ENCODE data around the gene CLDN5.

The CLDN5 gene

GRCh38 chr22:19479355-19480172, 44.6 kb downstream of the CLDN5 start, which contains the start of gene CDC45 (continued):
- TF ChIP-seq KLF9 (tag by site-specific recombination; IDR thresholded peaks at IDR 0.05; ENCODE audit: low read depth): 0 out of 2 replicates have a peak, but pooled peaks have one; percentile 13
- no peak for TF ChIP-seq SALL2 (tag by site-specific recombination; IDR thresholded peaks at IDR 0.05; ENCODE audit: borderline replicate concordance)
- TF ChIP-seq KLF16 (tag by site-specific recombination; IDR thresholded peaks at IDR 0.05): peak; percentile 21
- no peak for TF ChIP-seq ZNF174 (tag by site-specific recombination; IDR thresholded peaks at IDR 0.05)
- peak; percentile 100 for TF ChIP-seq ZNF76 (tag by site-specific recombination; IDR thresholded peaks at IDR 0.05; ENCODE audit: borderline replicate concordance, low read depth)
- TF ChIP-seq ZNF18 (tag by site-specific recombination; IDR thresholded peaks at IDR 0.05): no peak
- 0 out of 2 replicates have a peak, but pooled peaks have one; percentile 38 for TF ChIP-seq ZNF239 (tag by site-specific recombination; IDR thresholded peaks at IDR 0.05)
- 0 out of 2 replicates have a peak, but pooled peaks have one; percentile 39 for TF ChIP-seq ZNF704 (tag by site-specific recombination; IDR thresholded peaks at IDR 0.05)
- TF ChIP-seq REST (tag by site-specific recombination; IDR thresholded peaks at IDR 0.05): no peak
- TF ChIP-seq YY2 (tag by site-specific recombination; IDR thresholded peaks at IDR 0.05): peak; percentile 93
- TF ChIP-seq KLF8 (tag by site-specific recombination; IDR thresholded peaks at IDR 0.05): peak; percentile 61; the same call in 1 of the 2 replicates
- TF ChIP-seq ZNF324 (tag by site-specific recombination; IDR thresholded peaks at IDR 0.05): peak; percentile 63; the same call in 1 of the 2 replicates
- no peak for TF ChIP-seq ZNF529 (tag by site-specific recombination; IDR thresholded peaks at IDR 0.05; ENCODE audit: insufficient replicate concordance)
- TF ChIP-seq TRIM28 (IDR thresholded peaks at IDR 0.05; ENCODE audit: borderline replicate concordance, low read length): no peak; the same call in 1 of the 2 replicates
- no peak for TF ChIP-seq ZNF670 (tag by site-specific recombination; IDR thresholded peaks at IDR 0.05; ENCODE audit: low read depth)
- peak; percentile 41; the same call in 1 of the 2 replicates for TF ChIP-seq ZSCAN4 (tag by site-specific recombination; IDR thresholded peaks at IDR 0.05)
- TF ChIP-seq ZEB2 (tag by site-specific recombination; IDR thresholded peaks at IDR 0.05): 0 out of 2 replicates have a peak, but pooled peaks have one; percentile 48
- TF ChIP-seq ZNF558 (tag by site-specific recombination; IDR thresholded peaks at IDR 0.05): peak; percentile 37; the same call in 1 of the 2 replicates
- no peak for TF ChIP-seq OSR2 (tag by site-specific recombination; IDR thresholded peaks at IDR 0.05)
- no peak for TF ChIP-seq ZNF202 (tag by site-specific recombination; IDR thresholded peaks at IDR 0.05; ENCODE audit: borderline replicate concordance)
- peak; percentile 95 for TF ChIP-seq SP2 (tag by site-specific recombination; IDR thresholded peaks at IDR 0.05)
- no peak for TF ChIP-seq ZNF169 (tag by site-specific recombination; IDR thresholded peaks at IDR 0.05)
- peak; percentile 20 for TF ChIP-seq ZSCAN18 (tag by site-specific recombination; IDR thresholded peaks at IDR 0.05)
- no peak for TF ChIP-seq ZNF112 (tag by site-specific recombination; IDR thresholded peaks at IDR 0.05)
